GM12892 (cell line): Measurements from ENCODE around the gene UBQLNL.

ENCODE experiments used
- POLR2A ChIP-seq: IDR thresholded peaks from 2 replicates; pipeline ENCODE4 v1.6.1; 2011; ENCODE audit warnings: low read depth, low read length, control low read depth
- POLR2AphosphoS5 ChIP-seq: IDR thresholded peaks from 2 replicates; pipeline ENCODE4 v1.6.1; 2011; ENCODE audit warnings: low read depth, low read length, control low read depth

GRCh38 chr11:5541427-5541826, 24.9 kb upstream of the UBQLNL start:
- TF ChIP-seq POLR2AphosphoS5 (no peak), POLR2A (no peak)
